Measurements from ENCODE around the gene SRP72.

SRP72 gene

GRCh38 chr4:56475917-56476316 lies 8.5 kb downstream of the SRP72 start:
- H3K27me3 ChIP-seq (ENCODE audit: insufficient read depth, poor library complexity, severe bottlenecking) = no peaks in the 10 kb centered on the region
- no peak overlapping the region for H3K27ac ChIP-seq (replicated peaks)
- H3K4me3 ChIP-seq (replicated peaks; ENCODE audit: insufficient read depth, low read length) = no peak overlapping the region
- no peak for TF ChIP-seq REST (IDR thresholded peaks at IDR 0.05; ENCODE audit: insufficient replicate concordance, low read depth)
- no peak for TF ChIP-seq POLR2AphosphoS5 (IDR thresholded peaks at IDR 0.05; ENCODE audit: low read depth)
- TF ChIP-seq SPI1 (IDR thresholded peaks at IDR 0.05; ENCODE audit: borderline replicate concordance, low read depth) = no peak
- no peak for DNase-seq (ENCODE audit: low read depth in 1 of 2, low spot score in 1 of 2)

- Histone ChIP-seq H3K4me3 (replicated peaks; ENCODE audit: insufficient read depth, low read length) (no peak overlapping the region), H3K27ac (replicated peaks) (no peak overlapping the region), H3K27me3 (ENCODE audit: insufficient read depth, poor library complexity, severe bottlenecking) (no peaks in the 10 kb centered on the region)
- TF ChIP-seq SPI1 (IDR thresholded peaks at IDR 0.05; ENCODE audit: borderline replicate concordance, low read depth) = no peak
- no peak for TF ChIP-seq POLR2AphosphoS5 (IDR thresholded peaks at IDR 0.05; ENCODE audit: low read depth)
- TF ChIP-seq GABPA (IDR thresholded peaks at IDR 0.05; ENCODE audit: low read depth) = no peak
- no peak for TF ChIP-seq REST (IDR thresholded peaks at IDR 0.05; ENCODE audit: insufficient replicate concordance, low read depth)
- TF ChIP-seq CTCF (IDR thresholded peaks at IDR 0.05; ENCODE audit: insufficient read depth, low read length) = no peak
- DNase-seq (ENCODE audit: low read depth in 1 of 2, low spot score in 1 of 2) = no peak
Measured at GRCh38 chr4:56477192-56477702, 9.8 kb downstream of the SRP72 start.

- Histone ChIP-seq H3K27ac (replicated peaks) (no peak overlapping the region), H3K4me3 (replicated peaks; ENCODE audit: insufficient read depth, low read length) (no peak overlapping the region), H3K27me3 (ENCODE audit: insufficient read depth, poor library complexity, severe bottlenecking) (no peaks in the 10 kb centered on the region)
- no peak for DNase-seq (ENCODE audit: low read depth in 1 of 2, low spot score in 1 of 2)
- TF ChIP-seq GABPA (IDR thresholded peaks at IDR 0.05; ENCODE audit: low read depth) (no peak), REST (IDR thresholded peaks at IDR 0.05; ENCODE audit: insufficient replicate concordance, low read depth) (no peak), SPI1 (IDR thresholded peaks at IDR 0.05; ENCODE audit: borderline replicate concordance, low read depth) (no peak), POLR2AphosphoS5 (IDR thresholded peaks at IDR 0.05; ENCODE audit: low read depth) (no peak), CTCF (IDR thresholded peaks at IDR 0.05; ENCODE audit: insufficient read depth, low read length) (no peak)
Measured at GRCh38 chr4:56480691-56481090, 13.3 kb downstream of the SRP72 start.

Measured in HL-60 (cell line).